ENCODE results near the gene IRGC. TPM values are rescaled to one million over a fixed set of nuclear protein-coding genes. Genes with fewer than 3 reads are reported as not detected.

IRGC gene
- total RNA-seq, 1 experiment from 2014 or later: not detected

- no TSS peak for BruUV-seq (replicated peaks)
- ChIA-PET POLR2A (no interaction called here), CTCF (interaction anchor here (0.6 kb wide), 1 partner anchor 417 kb away, joined by 3 read pairs; no protein-coding TSS in a partner anchor)
- Mint-ChIP-seq H3K4me1 (ENCODE audit: low read depth, unreplicated experiment) (no peaks in the 10 kb centered on the region), H3K36me3 (ENCODE audit: insufficient read depth, unreplicated experiment) (no peaks in the 10 kb centered on the region), H3K9me3 (ENCODE audit: unreplicated experiment) (peaks cover 19% of the 10 kb centered on the region), H3K27me3 (ENCODE audit: insufficient read depth, unreplicated experiment) (no peaks in the 10 kb centered on the region), H3K4me3 (ENCODE audit: unreplicated experiment) (no peak overlapping the region), H3K27ac (ENCODE audit: unreplicated experiment) (no peak overlapping the region)
- no peak for TF ChIP-seq CTCF (IDR thresholded peaks at IDR 0.05; ENCODE audit: insufficient read depth in 1 of 2, low read depth in 1 of 2, low read length in 1 of 2, severe bottlenecking in 1 of 2, unreplicated experiment in 1 of 2)
- Histone ChIP-seq H3K9me3 (peaks cover 23% of the 10 kb centered on the region), H3K4me1 (no peaks in the 10 kb centered on the region), H3K27me3 (replicated peaks; ENCODE audit: control insufficient read depth, insufficient read depth, low read length) (no peaks in the 10 kb centered on the region), H3K36me3 (ENCODE audit: control insufficient read depth, insufficient read depth, low read length) (no peaks in the 10 kb centered on the region), H3K4me3 (ENCODE audit: low read depth, low read length) (no peak overlapping the region)
- no peak for DNase-seq
- intact Hi-C loops (cut with micrococcal nuclease; ENCODE audit: unreplicated experiment): no loop called here
These were observed 24.1 kb upstream of the IRGC start for GRCh38 chr19:43691755-43692154.

- no peaks in the 10 kb centered on the region for H3K36me3 Mint-ChIP-seq (ENCODE audit: insufficient read depth, unreplicated experiment)
- no peak overlapping the region for H3K27ac Mint-ChIP-seq (ENCODE audit: unreplicated experiment)
- no peak for TF ChIP-seq CTCF (IDR thresholded peaks at IDR 0.05; ENCODE audit: insufficient read depth in 1 of 2, low read depth in 1 of 2, low read length in 1 of 2, severe bottlenecking in 1 of 2, unreplicated experiment in 1 of 2)
- ChIA-PET CTCF (interaction anchor here (0.6 kb wide), 1 partner anchor 418 kb away, joined by 3 read pairs; no protein-coding TSS in a partner anchor), POLR2A (no interaction called here)
- intact Hi-C loops (cut with micrococcal nuclease; ENCODE audit: unreplicated experiment): no loop called here
- H3K36me3 ChIP-seq (ENCODE audit: control insufficient read depth, insufficient read depth, low read length): no peaks in the 10 kb centered on the region
- H3K4me3 Mint-ChIP-seq (ENCODE audit: unreplicated experiment): no peak overlapping the region
- no peaks in the 10 kb centered on the region for H3K4me1 ChIP-seq
- no peak for DNase-seq
- BruUV-seq (replicated peaks): no TSS peak
- H3K9me3 Mint-ChIP-seq (ENCODE audit: unreplicated experiment): peaks cover 19% of the 10 kb centered on the region
- H3K9me3 ChIP-seq: peaks cover 23% of the 10 kb centered on the region
- H3K27me3 Mint-ChIP-seq (ENCODE audit: insufficient read depth, unreplicated experiment): no peaks in the 10 kb centered on the region
- no peaks in the 10 kb centered on the region for H3K27me3 ChIP-seq (replicated peaks; ENCODE audit: control insufficient read depth, insufficient read depth, low read length)
- H3K4me1 Mint-ChIP-seq (ENCODE audit: low read depth, unreplicated experiment): no peaks in the 10 kb centered on the region
- H3K4me3 ChIP-seq (ENCODE audit: low read depth, low read length): no peak overlapping the region
These were observed 23.5 kb upstream of the IRGC start for GRCh38 chr19:43692385-43692784.

GRCh38 chr19:43692877-43693276 lies 23.0 kb upstream of the IRGC start:
- intact Hi-C loops (cut with micrococcal nuclease; ENCODE audit: unreplicated experiment): no loop called here
- no TSS peak for BruUV-seq (replicated peaks)
- no peak for DNase-seq
- Histone ChIP-seq H3K36me3 (ENCODE audit: control insufficient read depth, insufficient read depth, low read length) (no peaks in the 10 kb centered on the region), H3K4me3 (ENCODE audit: low read depth, low read length) (no peak overlapping the region), H3K4me1 (no peaks in the 10 kb centered on the region), H3K27me3 (replicated peaks; ENCODE audit: control insufficient read depth, insufficient read depth, low read length) (no peaks in the 10 kb centered on the region), H3K9me3 (peaks cover 23% of the 10 kb centered on the region)
- H3K9me3 Mint-ChIP-seq (ENCODE audit: unreplicated experiment): peaks cover 19% of the 10 kb centered on the region
- H3K4me3 Mint-ChIP-seq (ENCODE audit: unreplicated experiment): no peak overlapping the region
- POLR2A ChIA-PET: no interaction called here
- H3K4me1 Mint-ChIP-seq (ENCODE audit: low read depth, unreplicated experiment): no peaks in the 10 kb centered on the region
- H3K36me3 Mint-ChIP-seq (ENCODE audit: insufficient read depth, unreplicated experiment): no peaks in the 10 kb centered on the region
- H3K27ac Mint-ChIP-seq (ENCODE audit: unreplicated experiment): no peak overlapping the region
- no peaks in the 10 kb centered on the region for H3K27me3 Mint-ChIP-seq (ENCODE audit: insufficient read depth, unreplicated experiment)
- CTCF ChIA-PET: no interaction called here
- no peak for TF ChIP-seq CTCF (IDR thresholded peaks at IDR 0.05; ENCODE audit: insufficient read depth in 1 of 2, low read depth in 1 of 2, low read length in 1 of 2, severe bottlenecking in 1 of 2, unreplicated experiment in 1 of 2)
